MG63 (cell line): ENCODE measurements around the gene VEGFA. TPM values are rescaled to one million over a fixed set of nuclear protein-coding genes. Genes with fewer than 3 reads are reported as not detected.

Experiments used
- DNase-seq: peaks from one replicate; pipeline ENCODE4 v3.0.0-alpha.2; 2020
- H3K27me3 ChIP-seq: fragments of 250-450 bp; sonication (Bioruptor Pico); 2 replicates; pipeline ENCODE4 v1.5.1; 2020; ENCODE audit warnings: mild to moderate bottlenecking, moderate library complexity
- H3K36me3 ChIP-seq: fragments of 250-450 bp; sonication (Bioruptor Pico); 2 replicates; pipeline ENCODE4 v1.5.1; 2020; ENCODE audit warnings: mild to moderate bottlenecking, moderate library complexity
- H3K4me3 ChIP-seq: fragments of 250-450 bp; sonication (Bioruptor Pico); 2 replicates; pipeline ENCODE4 v1.5.1; 2020; ENCODE audit warnings: mild to moderate bottlenecking, moderate library complexity
- H3K9me3 ChIP-seq: fragments of 250-450 bp; sonication (Bioruptor Pico); 2 replicates; pipeline ENCODE4 v1.5.1; 2020; ENCODE audit warnings: mild to moderate bottlenecking, moderate library complexity
- total RNA-seq: library from RNA; depleted of rRNA; stranded (reverse); fragments of >200 nt; shearing (Covaris generic); gene quantifications from 2 replicates; pipeline ENCODE4 v1.2.3, GENCODE V29; 2014; ENCODE audit warnings: low replicate concordance; rRNA removed

The VEGFA gene
- total RNA-seq, result 55.5 and 57.6 TPM in 2 replicates

DNA sequence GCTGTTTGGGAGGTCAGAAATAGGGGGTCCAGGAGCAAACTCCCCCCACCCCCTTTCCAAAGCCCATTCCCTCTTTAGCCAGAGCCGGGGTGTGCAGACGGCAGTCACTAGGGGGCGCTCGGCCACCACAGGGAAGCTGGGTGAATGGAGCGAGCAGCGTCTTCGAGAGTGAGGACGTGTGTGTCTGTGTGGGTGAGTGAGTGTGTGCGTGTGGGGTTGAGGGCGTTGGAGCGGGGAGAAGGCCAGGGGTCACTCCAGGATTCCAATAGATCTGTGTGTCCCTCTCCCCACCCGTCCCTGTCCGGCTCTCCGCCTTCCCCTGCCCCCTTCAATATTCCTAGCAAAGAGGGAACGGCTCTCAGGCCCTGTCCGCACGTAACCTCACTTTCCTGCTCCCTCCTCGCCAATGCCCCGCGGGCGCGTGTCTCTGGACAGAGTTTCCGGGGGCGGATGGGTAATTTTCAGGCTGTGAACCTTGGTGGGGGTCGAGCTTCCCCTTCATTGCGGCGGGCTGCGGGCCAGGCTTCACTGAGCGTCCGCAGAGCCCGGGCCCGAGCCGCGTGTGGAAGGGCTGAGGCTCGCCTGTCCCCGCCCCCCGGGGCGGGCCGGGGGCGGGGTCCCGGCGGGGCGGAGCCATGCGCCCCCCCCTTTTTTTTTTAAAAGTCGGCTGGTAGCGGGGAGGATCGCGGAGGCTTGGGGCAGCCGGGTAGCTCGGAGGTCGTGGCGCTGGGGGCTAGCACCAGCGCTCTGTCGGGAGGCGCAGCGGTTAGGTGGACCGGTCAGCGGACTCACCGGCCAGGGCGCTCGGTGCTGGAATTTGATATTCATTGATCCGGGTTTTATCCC is at the start of gene VEGFA:
Gene VEGFA, plus strand, starts transcription at position 686 of the 846 bp plus-strand sequence.
- DNase-seq, result peak; percentile 91
- Histone ChIP-seq H3K27me3 (no peaks in the 10 kb centered on the region), H3K9me3 (no peaks in the 10 kb centered on the region), H3K36me3 (peaks cover 26% of the 10 kb centered on the region), H3K4me3 (peak within 1 kb of the TSS; percentile 82)

DNA sequence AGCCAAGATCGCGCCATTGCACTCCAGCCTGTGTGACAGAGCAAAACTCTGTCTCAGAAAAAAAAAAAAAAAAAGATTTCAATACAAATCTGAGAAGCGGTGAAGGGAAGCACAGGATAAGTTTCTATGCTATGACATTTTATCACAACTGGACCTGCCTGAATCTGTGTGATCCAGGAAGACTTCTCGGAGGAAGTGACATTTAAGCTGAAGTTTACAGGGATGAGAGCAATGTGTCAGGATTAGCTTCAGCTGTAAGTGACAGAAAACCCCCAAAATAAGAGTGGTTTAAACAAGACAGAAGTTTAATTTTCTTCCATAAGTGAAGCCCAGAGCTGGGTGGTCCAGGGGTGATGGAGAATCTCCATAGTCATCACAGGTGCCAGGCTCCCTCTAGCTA is 49.0 kb upstream of the VEGFA start:
- Histone ChIP-seq H3K9me3 (no peaks in the 10 kb centered on the region), H3K36me3 (no peaks in the 10 kb centered on the region), H3K27me3 (no peaks in the 10 kb centered on the region), H3K4me3 (no peak overlapping the region)
- DNase-seq, result no peak

- Histone ChIP-seq H3K9me3 (no peaks in the 10 kb centered on the region), H3K36me3 (no peaks in the 10 kb centered on the region), H3K4me3 (no peak overlapping the region), H3K27me3 (no peaks in the 10 kb centered on the region)
- DNase-seq, result no peak
Measured at GRCh38 chr6:43722920-43723545, 47.0 kb upstream of the VEGFA start.

GRCh38 chr6:43723737-43724295 is 46.2 kb upstream of the VEGFA start:
- Histone ChIP-seq H3K36me3 (no peaks in the 10 kb centered on the region), H3K27me3 (no peaks in the 10 kb centered on the region), H3K4me3 (no peak overlapping the region), H3K9me3 (no peaks in the 10 kb centered on the region)
- DNase-seq, result peak; percentile 40

- H3K9me3 ChIP-seq, result no peaks in the 10 kb centered on the region
- no peaks in the 10 kb centered on the region for H3K27me3 ChIP-seq
- no peaks in the 10 kb centered on the region for H3K36me3 ChIP-seq
- DNase-seq, result no peak
- H3K4me3 ChIP-seq, result no peak overlapping the region
Measured at GRCh38 chr6:43724354-43724753, 45.7 kb upstream of the VEGFA start.

DNA sequence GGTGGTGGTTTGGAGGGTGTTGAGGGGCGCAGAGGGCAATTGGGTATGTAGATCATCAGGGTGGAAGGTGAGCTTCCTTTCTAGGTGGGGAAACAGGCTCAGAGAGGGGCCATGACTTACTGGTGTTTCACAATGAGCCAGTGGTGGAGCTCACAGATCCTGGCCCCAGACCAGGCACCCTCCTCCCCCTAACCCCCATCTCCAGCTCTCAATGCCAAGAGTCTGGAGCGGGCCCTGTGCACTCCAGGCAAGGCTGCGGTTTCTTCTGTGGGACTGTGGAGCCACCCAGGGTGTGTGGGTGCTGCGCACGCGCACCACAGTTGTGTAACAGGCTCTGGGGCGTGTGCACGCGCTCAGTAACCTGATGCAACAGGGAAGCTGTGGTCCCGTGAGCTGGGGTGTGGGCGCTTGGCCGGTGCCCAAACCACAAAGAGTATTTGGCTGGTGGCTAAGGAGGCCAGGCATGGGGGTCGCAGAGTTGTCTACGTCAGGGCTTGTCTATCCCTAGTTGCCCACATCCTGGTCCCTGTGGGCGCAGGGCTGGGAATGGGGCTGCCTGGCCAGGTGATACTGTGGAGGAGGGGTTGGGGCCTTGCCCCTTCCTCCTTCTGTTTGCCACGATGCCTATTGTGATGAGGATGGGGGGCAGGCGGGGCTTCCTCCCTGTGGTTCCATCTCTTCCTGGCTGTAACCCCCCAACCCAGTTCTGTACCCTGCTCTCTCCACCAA is 44.9 kb upstream of the VEGFA start:
- H3K27me3 ChIP-seq, result no peaks in the 10 kb centered on the region
- no peaks in the 10 kb centered on the region for H3K36me3 ChIP-seq
- no peak overlapping the region for H3K4me3 ChIP-seq
- peak; percentile 75 for DNase-seq
- no peaks in the 10 kb centered on the region for H3K9me3 ChIP-seq

GRCh38 chr6:43725643-43726580 is 44.1 kb upstream of the VEGFA start:
- no peaks in the 10 kb centered on the region for H3K27me3 ChIP-seq
- H3K9me3 ChIP-seq, result no peaks in the 10 kb centered on the region; the same call in 1 of the 2 replicates
- H3K36me3 ChIP-seq, result no peaks in the 10 kb centered on the region
- H3K4me3 ChIP-seq, result no peak overlapping the region
- no peak for DNase-seq

DNA sequence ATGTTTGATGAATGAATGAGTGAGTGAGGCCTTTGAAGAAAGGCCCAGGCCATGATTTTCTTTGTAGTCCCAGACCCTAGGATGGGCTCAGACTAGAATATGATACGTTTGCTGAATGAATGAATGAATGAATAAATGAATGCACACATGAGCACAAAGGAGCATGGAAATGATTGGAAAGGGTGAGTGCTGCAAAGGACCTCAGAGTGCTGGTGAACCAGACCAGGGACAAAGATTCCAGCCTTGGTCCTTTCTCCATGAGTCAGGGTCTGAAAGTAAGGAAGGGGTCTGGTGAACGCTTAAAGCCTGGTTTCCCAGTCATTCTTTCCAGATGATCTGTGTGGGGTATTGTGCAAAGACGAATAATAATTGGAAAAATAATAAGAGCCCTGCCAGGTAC is 42.4 kb upstream of the VEGFA start:
- no peak overlapping the region for H3K4me3 ChIP-seq
- no peak for DNase-seq
- no peaks in the 10 kb centered on the region for H3K27me3 ChIP-seq
- H3K36me3 ChIP-seq, result no peaks in the 10 kb centered on the region
- peaks cover 3% of the 10 kb centered on the region; the same call in 1 of the 2 replicates for H3K9me3 ChIP-seq

DNA sequence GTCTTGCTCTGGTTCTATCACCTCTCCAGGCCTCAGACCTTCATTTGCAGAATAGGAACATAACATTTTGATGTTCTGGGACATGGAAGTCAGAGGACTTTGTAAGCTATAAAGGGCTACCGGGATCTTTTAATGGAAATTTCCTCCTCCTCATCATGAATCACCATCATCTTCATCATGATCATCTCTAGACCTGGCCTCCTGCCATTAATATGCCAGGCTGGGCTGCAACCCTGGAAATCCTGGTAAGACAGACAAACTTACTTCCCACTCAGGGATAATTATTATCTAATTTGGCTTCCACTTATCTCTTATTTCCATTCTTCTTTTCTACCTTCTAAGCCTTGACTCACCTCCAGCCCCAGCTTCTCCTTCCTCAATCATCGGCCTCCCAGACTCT is 41.4 kb upstream of the VEGFA start:
- peaks cover 3% of the 10 kb centered on the region; the same call in 1 of the 2 replicates for H3K9me3 ChIP-seq
- no peaks in the 10 kb centered on the region for H3K36me3 ChIP-seq
- no peaks in the 10 kb centered on the region for H3K27me3 ChIP-seq
- H3K4me3 ChIP-seq, result no peak overlapping the region
- no peak for DNase-seq

DNA sequence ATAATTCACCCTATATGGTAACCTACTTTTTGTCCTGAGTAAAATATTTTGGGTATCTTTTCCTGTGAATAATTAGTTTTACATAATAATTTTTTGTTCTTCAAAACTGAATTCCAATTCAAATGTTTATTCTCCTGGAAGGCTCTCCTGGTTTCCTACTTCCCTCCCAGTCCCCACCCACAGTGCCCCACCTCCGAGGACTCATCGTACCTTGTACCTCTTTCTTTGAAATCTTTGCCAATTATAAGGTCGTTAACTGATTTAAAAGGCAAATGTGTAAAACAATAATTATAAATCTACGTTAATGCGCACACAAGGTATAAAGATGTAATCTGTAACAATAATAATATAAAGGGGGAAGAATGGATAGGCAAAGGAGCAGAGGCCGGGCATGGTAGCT is 40.5 kb upstream of the VEGFA start:
- no peak overlapping the region for H3K4me3 ChIP-seq
- no peaks in the 10 kb centered on the region for H3K27me3 ChIP-seq
- no peak for DNase-seq
- H3K36me3 ChIP-seq, result no peaks in the 10 kb centered on the region
- H3K9me3 ChIP-seq, result peaks cover 3% of the 10 kb centered on the region; the same call in 1 of the 2 replicates

DNA sequence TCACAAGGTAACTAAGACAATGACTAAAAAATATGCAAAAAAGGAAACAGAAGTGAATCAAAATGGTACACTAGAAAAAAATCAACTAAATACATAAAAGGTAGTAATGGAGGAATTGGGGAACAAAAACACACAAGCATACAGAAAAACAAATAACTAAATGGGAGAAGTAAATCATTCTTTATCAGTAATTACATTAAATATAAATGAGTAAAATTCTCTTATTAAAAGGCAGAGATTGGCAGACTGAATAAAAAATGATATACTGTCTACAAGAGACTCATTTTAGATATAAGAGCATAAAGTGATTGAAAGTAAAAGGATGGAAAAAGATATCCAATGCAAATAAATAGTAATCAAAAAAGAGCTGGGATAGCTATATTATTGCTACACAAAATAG is 39.4 kb upstream of the VEGFA start:
- DNase-seq, result no peak
- H3K9me3 ChIP-seq, result peaks cover 3% of the 10 kb centered on the region; the same call in 1 of the 2 replicates
- no peaks in the 10 kb centered on the region for H3K36me3 ChIP-seq
- H3K4me3 ChIP-seq, result no peak overlapping the region
- H3K27me3 ChIP-seq, result no peaks in the 10 kb centered on the region

- no peak overlapping the region for H3K4me3 ChIP-seq
- DNase-seq, result no peak
- no peaks in the 10 kb centered on the region for H3K36me3 ChIP-seq
- H3K9me3 ChIP-seq, result peaks cover 3% of the 10 kb centered on the region; the same call in 1 of the 2 replicates
- H3K27me3 ChIP-seq, result no peaks in the 10 kb centered on the region
Measured at GRCh38 chr6:43733471-43734293, 36.3 kb upstream of the VEGFA start.

GRCh38 chr6:43734294-43734665 is 35.7 kb upstream of the VEGFA start:
- Histone ChIP-seq H3K27me3 (no peaks in the 10 kb centered on the region), H3K4me3 (no peak overlapping the region), H3K36me3 (no peaks in the 10 kb centered on the region), H3K9me3 (peaks cover 3% of the 10 kb centered on the region; the same call in 1 of the 2 replicates)
- DNase-seq, result no peak

DNA sequence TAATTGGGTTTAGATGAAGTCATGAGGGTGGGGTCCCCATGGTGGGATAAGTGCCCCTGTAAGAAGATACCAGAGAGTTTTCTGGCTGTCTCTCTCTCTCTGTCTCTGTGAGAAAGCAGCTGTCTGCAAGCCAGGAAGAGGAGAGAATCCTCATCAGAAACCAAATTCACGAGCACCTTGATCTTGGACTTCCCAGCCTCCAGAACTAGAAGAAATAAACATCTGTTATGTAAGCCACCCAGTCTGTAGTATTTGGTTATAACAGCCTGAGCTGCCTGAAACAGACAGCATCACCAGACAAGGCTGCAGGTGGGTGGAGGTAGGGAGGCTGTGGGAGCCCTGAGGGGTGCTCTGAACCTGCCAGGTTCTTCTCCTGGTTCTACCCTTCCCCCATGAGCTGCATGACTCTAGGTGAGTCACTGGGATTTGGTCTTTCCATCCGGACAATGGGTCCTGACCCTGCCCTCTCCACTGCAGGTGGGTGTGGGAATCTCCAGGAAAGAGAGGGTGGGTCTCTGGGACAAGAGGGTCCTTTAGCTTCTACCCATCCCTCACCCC is 34.3 kb upstream of the VEGFA start:
- peaks cover 3% of the 10 kb centered on the region; the same call in 1 of the 2 replicates for H3K9me3 ChIP-seq
- no peak overlapping the region for H3K4me3 ChIP-seq
- DNase-seq, result no peak
- H3K27me3 ChIP-seq, result no peaks in the 10 kb centered on the region
- H3K36me3 ChIP-seq, result no peaks in the 10 kb centered on the region
